HFF-Myc (cell line): ENCODE data around the gene GAB3.
"Not testable (repeated sequence)": the region's sequence is repeated elsewhere in the genome, so short reads cannot be mapped to it uniquely, and the experiment has no call there.

ENCODE experiments used
- DNase-seq: peaks from one replicate; pipeline ENCODE4 v3.0.0-alpha.2; 2011; ENCODE audit warnings: low read depth; ENCODE audit errors: extremely low read depth
- H3K4me3 ChIP-seq: replicated peaks from 2 replicates; pipeline ENCODE4 v1.5.1; 2011; ENCODE audit warnings: low read depth, mild to moderate bottlenecking, control low read depth, low read length
- CTCF ChIP-seq: IDR thresholded peaks from 2 replicates; pipeline ENCODE4 v1.5.1; 2012; ENCODE audit warnings: mild to moderate bottlenecking, low read depth, low read length, control low read depth; ENCODE audit errors: missing control alignments

The GAB3 gene

GRCh38 chrX:154696676-154697045 is 54.2 kb downstream of the GAB3 start:
- no peak overlapping the region for H3K4me3 ChIP-seq
- DNase-seq = no peak
- no peak for TF ChIP-seq CTCF

GRCh38 chrX:154695911-154696675 is 54.8 kb downstream of the GAB3 start:
- no peak for TF ChIP-seq CTCF
- H3K4me3 ChIP-seq = no peak overlapping the region
- DNase-seq = no peak

- no peak for TF ChIP-seq CTCF
- DNase-seq = no peak
- no peak overlapping the region for H3K4me3 ChIP-seq
Measured at GRCh38 chrX:154693394-154693793, 57.5 kb downstream of the GAB3 start.

- not testable (repeated sequence) for DNase-seq, H3K4me3 ChIP-seq
Measured at GRCh38 chrX:154690438-154690837, 60.4 kb downstream of the GAB3 start.

- not testable (repeated sequence) for DNase-seq, H3K4me3 ChIP-seq
Measured at GRCh38 chrX:154672084-154672483, 78.8 kb downstream of the GAB3 start.

GRCh38 chrX:154670848-154671247 is 80.0 kb downstream of the GAB3 start:
- not testable (repeated sequence) for DNase-seq, H3K4me3 ChIP-seq

- no peak for TF ChIP-seq CTCF
- H3K4me3 ChIP-seq = no peak overlapping the region
- DNase-seq = no peak
Measured at GRCh38 chrX:154661899-154662298, 89.0 kb downstream of the GAB3 start.

GRCh38 chrX:154661170-154661569 is 89.7 kb downstream of the GAB3 start:
- DNase-seq = no peak
- TF ChIP-seq CTCF = no peak
- no peak overlapping the region for H3K4me3 ChIP-seq
